MM.1S (cell line): ENCODE data around the gene TMCO6.

Experiments
- DNase-seq: peaks from one replicate; pipeline ENCODE4 v3.0.0-alpha.2; 2015
- H2AFZ ChIP-seq: fragments of 300-600 bp; sonication (generic); 2 replicates; pipeline ENCODE4 v1.6.0; 2016; ENCODE audit warnings: antibody characterized with exemption, low read length
- H3F3A ChIP-seq: fragments of 300-600 bp; sonication (generic); 2 replicates; pipeline ENCODE4 v1.6.1; 2016; ENCODE audit warnings: mild to moderate bottlenecking, antibody characterized with exemption, low read length, moderate library complexity, mixed read lengths; ENCODE audit not compliant: insufficient read depth
- H3K27ac ChIP-seq: fragments of 300-600 bp; sonication (generic); 2 replicates; pipeline ENCODE4 v1.5.1; 2016; ENCODE audit warnings: mild to moderate bottlenecking, low read length
- H3K27me3 ChIP-seq: fragments of 300-600 bp; sonication (generic); replicated peaks from 2 replicates; pipeline ENCODE4 v1.6.0; 2016; ENCODE audit warnings: low read length; ENCODE audit not compliant: insufficient read depth
- H3K36me3 ChIP-seq: fragments of 300-600 bp; sonication (generic); replicated peaks from 2 replicates; pipeline ENCODE4 v1.6.1; 2016; ENCODE audit warnings: mild to moderate bottlenecking, low read length, mixed read lengths; ENCODE audit not compliant: insufficient read depth
- H3K4me1 ChIP-seq: fragments of 300-600 bp; sonication (generic); 2 replicates; pipeline ENCODE4 v1.6.1; 2016; ENCODE audit warnings: low read length, mixed read lengths
- H3K4me2 ChIP-seq: fragments of 300-600 bp; sonication (generic); 2 replicates; pipeline ENCODE4 v1.6.0; 2016; ENCODE audit warnings: low read depth, low read length
- H3K4me3 ChIP-seq: fragments of 300-600 bp; sonication (generic); 2 replicates; pipeline ENCODE4 v1.5.1; 2016; ENCODE audit warnings: low read length, mixed read lengths
- H3K79me2 ChIP-seq: fragments of 300-600 bp; sonication (generic); 2 replicates; pipeline ENCODE4 v1.6.1; 2016; ENCODE audit warnings: mixed run types, low read length, mixed read lengths
- H3K9ac ChIP-seq: fragments of 300-600 bp; sonication (generic); 2 replicates; pipeline ENCODE4 v1.6.1; 2016; ENCODE audit warnings: low read length, mixed read lengths
- H3K9me2 ChIP-seq: fragments of 300-600 bp; sonication (generic); replicated peaks from 2 replicates; pipeline ENCODE4 v1.6.1; 2016; ENCODE audit warnings: mild to moderate bottlenecking, low read length, mixed read lengths; ENCODE audit not compliant: insufficient read depth
- H3K9me3 ChIP-seq: fragments of 300-600 bp; sonication (generic); replicated peaks from 2 replicates; pipeline ENCODE4 v1.6.1; 2016; ENCODE audit warnings: mild to moderate bottlenecking, low read length, mixed read lengths; ENCODE audit not compliant: insufficient read depth
- H4K20me1 ChIP-seq: fragments of 300-600 bp; sonication (generic); 2 replicates; pipeline ENCODE4 v1.6.1; 2016; ENCODE audit warnings: mild to moderate bottlenecking, low read length, moderate library complexity, mixed read lengths; ENCODE audit not compliant: insufficient read depth
- EZH2 ChIP-seq: fragments of 300-600 bp; sonication (generic); optimal IDR thresholded peaks from 2 replicates; pipeline ENCODE3; 2017; ENCODE audit warnings: low read depth, mild to moderate bottlenecking, antibody characterized with exemption, low read length, mixed read lengths
- EZH2phosphoT487 ChIP-seq: fragments of 300-600 bp; sonication (generic); IDR thresholded peaks from 2 replicates; pipeline ENCODE4 v1.6.1; 2018; ENCODE audit warnings: antibody characterized with exemption, low read length
- TF ChIP-seq, protein P1 (sequence below): fragments of 300-600 bp; sonication (generic); IDR thresholded peaks from 2 replicates; pipeline ENCODE4 v1.5.1; 2016; ENCODE audit warnings: antibody characterized with exemption, low read length, mixed read lengths

The TMCO6 gene

GRCh38 chr5:140603734-140604133, 35.5 kb upstream of the TMCO6 start:
- TF ChIP-seq EZH2phosphoT487 (no peak), EZH2 (no peak)
- TF ChIP-seq, protein P1, sequence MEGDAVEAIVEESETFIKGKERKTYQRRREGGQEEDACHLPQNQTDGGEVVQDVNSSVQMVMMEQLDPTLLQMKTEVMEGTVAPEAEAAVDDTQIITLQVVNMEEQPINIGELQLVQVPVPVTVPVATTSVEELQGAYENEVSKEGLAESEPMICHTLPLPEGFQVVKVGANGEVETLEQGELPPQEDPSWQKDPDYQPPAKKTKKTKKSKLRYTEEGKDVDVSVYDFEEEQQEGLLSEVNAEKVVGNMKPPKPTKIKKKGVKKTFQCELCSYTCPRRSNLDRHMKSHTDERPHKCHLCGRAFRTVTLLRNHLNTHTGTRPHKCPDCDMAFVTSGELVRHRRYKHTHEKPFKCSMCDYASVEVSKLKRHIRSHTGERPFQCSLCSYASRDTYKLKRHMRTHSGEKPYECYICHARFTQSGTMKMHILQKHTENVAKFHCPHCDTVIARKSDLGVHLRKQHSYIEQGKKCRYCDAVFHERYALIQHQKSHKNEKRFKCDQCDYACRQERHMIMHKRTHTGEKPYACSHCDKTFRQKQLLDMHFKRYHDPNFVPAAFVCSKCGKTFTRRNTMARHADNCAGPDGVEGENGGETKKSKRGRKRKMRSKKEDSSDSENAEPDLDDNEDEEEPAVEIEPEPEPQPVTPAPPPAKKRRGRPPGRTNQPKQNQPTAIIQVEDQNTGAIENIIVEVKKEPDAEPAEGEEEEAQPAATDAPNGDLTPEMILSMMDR = no peak
- H3K4me3 ChIP-seq = no peak overlapping the region
- no peak overlapping the region for H3K27ac ChIP-seq
- no peak overlapping the region for H3K4me2 ChIP-seq
- H3K4me1 ChIP-seq = no peaks in the 10 kb centered on the region
- no peak for DNase-seq
- no peaks in the 10 kb centered on the region for H3K27me3 ChIP-seq
- H3K9me2 ChIP-seq = no peaks in the 10 kb centered on the region
- H3K36me3 ChIP-seq = no peaks in the 10 kb centered on the region
- no peaks in the 10 kb centered on the region; the same call in 1 of the 2 replicates for H3K9me3 ChIP-seq
- H3F3A ChIP-seq = no peaks in the 10 kb centered on the region
- H3K9ac ChIP-seq = no peak overlapping the region
- H2AFZ ChIP-seq = no peak overlapping the region
- H4K20me1 ChIP-seq = no peaks in the 10 kb centered on the region
- no peaks in the 10 kb centered on the region for H3K79me2 ChIP-seq

DNA sequence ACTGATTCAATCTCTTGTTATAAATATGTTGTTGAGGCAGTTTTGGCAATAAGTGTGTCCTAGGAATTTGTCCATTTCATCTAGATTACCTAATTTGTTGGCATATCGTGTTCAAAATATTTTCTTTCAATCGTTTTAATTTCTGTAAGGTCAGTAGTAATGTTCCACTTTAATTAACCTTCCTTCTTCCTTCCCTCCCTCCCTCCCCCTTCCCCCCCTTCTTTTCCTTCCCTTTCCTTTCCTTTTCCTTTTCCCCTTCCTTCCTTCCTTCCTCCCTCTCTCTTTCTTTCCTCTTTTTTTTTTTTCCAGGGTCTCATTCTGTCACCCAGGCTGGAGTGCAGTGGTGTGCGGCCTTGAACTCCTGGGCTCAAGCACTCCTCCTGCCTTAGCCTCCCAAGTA, 33.4 kb upstream of the TMCO6 start:
- H3K27me3 ChIP-seq = no peaks in the 10 kb centered on the region
- no peaks in the 10 kb centered on the region for H3F3A ChIP-seq
- H3K9me2 ChIP-seq = no peaks in the 10 kb centered on the region
- no peak overlapping the region for H3K27ac ChIP-seq
- H4K20me1 ChIP-seq = no peaks in the 10 kb centered on the region
- H3K9ac ChIP-seq = no peak overlapping the region
- TF ChIP-seq, protein P1 = no peak
- no peak for TF ChIP-seq EZH2phosphoT487
- no peak for TF ChIP-seq EZH2
- no peaks in the 10 kb centered on the region; the same call in 1 of the 2 replicates for H3K9me3 ChIP-seq
- DNase-seq = no peak
- no peak overlapping the region for H3K4me2 ChIP-seq
- no peaks in the 10 kb centered on the region for H3K4me1 ChIP-seq
- H3K4me3 ChIP-seq = no peak overlapping the region
- H3K79me2 ChIP-seq = no peaks in the 10 kb centered on the region
- H3K36me3 ChIP-seq = no peaks in the 10 kb centered on the region
- no peak overlapping the region for H2AFZ ChIP-seq

GRCh38 chr5:140607031-140607430, 32.2 kb upstream of the TMCO6 start:
- H3K9ac ChIP-seq = no peak overlapping the region
- TF ChIP-seq EZH2phosphoT487 = no peak
- TF ChIP-seq EZH2 = no peak
- TF ChIP-seq, protein P1 = no peak
- H3K36me3 ChIP-seq = no peaks in the 10 kb centered on the region
- no peak overlapping the region for H3K4me3 ChIP-seq
- no peaks in the 10 kb centered on the region for H3F3A ChIP-seq
- no peak overlapping the region for H3K27ac ChIP-seq
- H3K79me2 ChIP-seq = no peaks in the 10 kb centered on the region
- DNase-seq = no peak
- H3K9me2 ChIP-seq = no peaks in the 10 kb centered on the region
- H3K9me3 ChIP-seq = no peaks in the 10 kb centered on the region; the same call in 1 of the 2 replicates
- H4K20me1 ChIP-seq = no peaks in the 10 kb centered on the region
- H3K27me3 ChIP-seq = no peaks in the 10 kb centered on the region
- H3K4me1 ChIP-seq = 0 out of 2 replicates have a peak, but pooled peaks cover 3% of the 10 kb centered on the region
- H3K4me2 ChIP-seq = no peak overlapping the region
- no peak overlapping the region for H2AFZ ChIP-seq
